ENCODE data around the gene ST6GALNAC1. TPM values are rescaled to one million over a fixed set of nuclear protein-coding genes. Genes with fewer than 3 reads are reported as not detected.

Gene ST6GALNAC1
- total and polyA plus RNA-seq, 4 donors, result 0.16 to 2.1 (median 0.21) TPM; not detected in 1

DNA sequence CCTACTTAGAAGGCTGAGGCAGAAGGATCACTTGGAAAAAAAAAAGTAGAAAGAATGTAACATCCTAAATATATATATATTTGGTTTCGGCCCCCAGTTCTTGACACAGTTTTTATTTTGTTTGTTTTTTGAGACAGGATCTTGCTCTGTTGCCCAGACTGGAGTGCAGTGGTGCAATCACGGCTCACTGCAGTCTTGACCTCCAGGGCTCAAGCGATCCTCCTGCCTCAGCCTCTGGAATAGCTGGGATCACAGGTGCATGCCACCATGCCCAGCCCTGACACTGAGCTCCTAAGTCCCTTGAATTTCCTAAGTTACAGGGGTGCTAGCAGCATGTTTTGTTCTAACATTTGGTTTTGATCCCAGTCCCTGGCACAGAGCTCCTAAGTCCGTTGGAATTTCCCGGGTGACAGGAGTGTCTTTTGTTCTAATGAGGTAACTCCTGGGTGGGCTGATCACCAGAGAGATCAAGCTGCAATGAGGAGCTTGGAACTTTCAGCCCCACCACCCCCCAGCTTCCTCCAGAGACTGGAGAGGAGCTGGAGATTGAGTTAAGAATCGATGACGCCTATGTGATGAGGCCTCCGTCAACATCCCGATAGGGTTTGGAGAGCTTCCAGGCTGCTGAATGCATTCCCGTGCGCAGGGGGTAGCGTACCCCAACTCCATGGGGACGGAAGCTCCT, 47.2 kb upstream of the ST6GALNAC1 start:
- no peak for DNase-seq (ENCODE audit: low spot score)
- Histone ChIP-seq H3K9ac (ENCODE audit: low read depth in 1 of 2, low read length in 2 of 2) (no peak overlapping the region), H3K27ac (ENCODE audit: low read depth in 1 of 2, low read length in 2 of 2) (no peak overlapping the region), H3K9me3 (ENCODE audit: control insufficient read depth in 4 of 4, low read length in 3 of 4) (no peaks in the 10 kb centered on the region), H3K36me3 (ENCODE audit: control insufficient read depth in 4 of 4, insufficient read depth in 3 of 4, low read depth in 1 of 4, low read length in 3 of 4) (no peaks in the 10 kb centered on the region), H3K4me1 (ENCODE audit: control insufficient read depth in 4 of 4, insufficient read depth in 4 of 4, low read length in 3 of 4) (peaks cover 0 to 3% (median 0%) of the 10 kb centered on the region in 4 donors), H3K27me3 (ENCODE audit: control insufficient read depth in 4 of 4, insufficient read depth in 4 of 4, low read length in 3 of 4) (no peaks in the 10 kb centered on the region), H3K4me3 (ENCODE audit: low read depth in 1 of 3, low read length in 3 of 3) (no peak overlapping the region)
- WGBS, result 88% methylated on average over 13 of the region's 13 CpGs
- TF ChIP-seq NR2F2 (IDR thresholded peaks at IDR 0.05), result no peak
- TF ChIP-seq REST (IDR thresholded peaks at IDR 0.05), result no peak
- no peak for TF ChIP-seq EGR1 (IDR thresholded peaks at IDR 0.05; ENCODE audit: low read depth in 2 of 2)
- TF ChIP-seq HNF4G (IDR thresholded peaks at IDR 0.05), result no peak
- TF ChIP-seq HNF4A (conservative IDR thresholded peaks at IDR 0.05), result no peak
- TF ChIP-seq, protein P1, sequence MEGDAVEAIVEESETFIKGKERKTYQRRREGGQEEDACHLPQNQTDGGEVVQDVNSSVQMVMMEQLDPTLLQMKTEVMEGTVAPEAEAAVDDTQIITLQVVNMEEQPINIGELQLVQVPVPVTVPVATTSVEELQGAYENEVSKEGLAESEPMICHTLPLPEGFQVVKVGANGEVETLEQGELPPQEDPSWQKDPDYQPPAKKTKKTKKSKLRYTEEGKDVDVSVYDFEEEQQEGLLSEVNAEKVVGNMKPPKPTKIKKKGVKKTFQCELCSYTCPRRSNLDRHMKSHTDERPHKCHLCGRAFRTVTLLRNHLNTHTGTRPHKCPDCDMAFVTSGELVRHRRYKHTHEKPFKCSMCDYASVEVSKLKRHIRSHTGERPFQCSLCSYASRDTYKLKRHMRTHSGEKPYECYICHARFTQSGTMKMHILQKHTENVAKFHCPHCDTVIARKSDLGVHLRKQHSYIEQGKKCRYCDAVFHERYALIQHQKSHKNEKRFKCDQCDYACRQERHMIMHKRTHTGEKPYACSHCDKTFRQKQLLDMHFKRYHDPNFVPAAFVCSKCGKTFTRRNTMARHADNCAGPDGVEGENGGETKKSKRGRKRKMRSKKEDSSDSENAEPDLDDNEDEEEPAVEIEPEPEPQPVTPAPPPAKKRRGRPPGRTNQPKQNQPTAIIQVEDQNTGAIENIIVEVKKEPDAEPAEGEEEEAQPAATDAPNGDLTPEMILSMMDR (IDR thresholded peaks at IDR 0.05; ENCODE audit: low read depth, low read length, missing input control), result no peak
- TF ChIP-seq GABPA (IDR thresholded peaks at IDR 0.05 in 1 of 2, conservative IDR thresholded peaks at IDR 0.05 in 1 of 2), result no peak
- TF ChIP-seq, protein P2, sequence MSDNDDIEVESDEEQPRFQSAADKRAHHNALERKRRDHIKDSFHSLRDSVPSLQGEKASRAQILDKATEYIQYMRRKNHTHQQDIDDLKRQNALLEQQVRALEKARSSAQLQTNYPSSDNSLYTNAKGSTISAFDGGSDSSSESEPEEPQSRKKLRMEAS (IDR thresholded peaks at IDR 0.05), result no peak
- TF ChIP-seq, protein P3, sequence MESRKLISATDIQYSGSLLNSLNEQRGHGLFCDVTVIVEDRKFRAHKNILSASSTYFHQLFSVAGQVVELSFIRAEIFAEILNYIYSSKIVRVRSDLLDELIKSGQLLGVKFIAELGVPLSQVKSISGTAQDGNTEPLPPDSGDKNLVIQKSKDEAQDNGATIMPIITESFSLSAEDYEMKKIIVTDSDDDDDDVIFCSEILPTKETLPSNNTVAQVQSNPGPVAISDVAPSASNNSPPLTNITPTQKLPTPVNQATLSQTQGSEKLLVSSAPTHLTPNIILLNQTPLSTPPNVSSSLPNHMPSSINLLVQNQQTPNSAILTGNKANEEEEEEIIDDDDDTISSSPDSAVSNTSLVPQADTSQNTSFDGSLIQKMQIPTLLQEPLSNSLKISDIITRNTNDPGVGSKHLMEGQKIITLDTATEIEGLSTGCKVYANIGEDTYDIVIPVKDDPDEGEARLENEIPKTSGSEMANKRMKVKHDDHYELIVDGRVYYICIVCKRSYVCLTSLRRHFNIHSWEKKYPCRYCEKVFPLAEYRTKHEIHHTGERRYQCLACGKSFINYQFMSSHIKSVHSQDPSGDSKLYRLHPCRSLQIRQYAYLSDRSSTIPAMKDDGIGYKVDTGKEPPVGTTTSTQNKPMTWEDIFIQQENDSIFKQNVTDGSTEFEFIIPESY (IDR thresholded peaks at IDR 0.05), result no peak
- TF ChIP-seq YY1 (IDR thresholded peaks at IDR 0.05), result no peak
- TF ChIP-seq RAD21 (IDR thresholded peaks at IDR 0.05), result no peak
- TF ChIP-seq SP1 (IDR thresholded peaks at IDR 0.05), result no peak
- TF ChIP-seq FOXA2 (IDR thresholded peaks at IDR 0.05), result no peak

- Histone ChIP-seq H3K9ac (ENCODE audit: low read depth in 1 of 2, low read length in 2 of 2) (no peak overlapping the region), H3K4me3 (ENCODE audit: low read depth in 1 of 3, low read length in 3 of 3) (no peak overlapping the region), H3K9me3 (ENCODE audit: control insufficient read depth in 4 of 4, low read length in 3 of 4) (no peaks in the 10 kb centered on the region), H3K36me3 (ENCODE audit: control insufficient read depth in 4 of 4, insufficient read depth in 3 of 4, low read depth in 1 of 4, low read length in 3 of 4) (no peaks in the 10 kb centered on the region), H3K4me1 (ENCODE audit: control insufficient read depth in 4 of 4, insufficient read depth in 4 of 4, low read length in 3 of 4) (no peaks in the 10 kb centered on the region), H3K27me3 (ENCODE audit: control insufficient read depth in 4 of 4, insufficient read depth in 4 of 4, low read length in 3 of 4) (no peaks in the 10 kb centered on the region), H3K27ac (ENCODE audit: low read depth in 1 of 2, low read length in 2 of 2) (no peak overlapping the region)
- 93% methylated on average over 11 of the region's 11 CpGs for WGBS
- no peak for DNase-seq (ENCODE audit: low spot score)
- no peak for TF ChIP-seq HNF4G (IDR thresholded peaks at IDR 0.05)
- no peak for TF ChIP-seq JUND (IDR thresholded peaks at IDR 0.05)
- TF ChIP-seq, protein P3 (IDR thresholded peaks at IDR 0.05), result no peak
- no peak for TF ChIP-seq FOXA2 (IDR thresholded peaks at IDR 0.05)
- TF ChIP-seq, protein P2 (IDR thresholded peaks at IDR 0.05), result no peak
- no peak for TF ChIP-seq SP1 (IDR thresholded peaks at IDR 0.05)
- TF ChIP-seq RXRA (IDR thresholded peaks at IDR 0.05), result no peak
- TF ChIP-seq, protein P1 (IDR thresholded peaks at IDR 0.05; ENCODE audit: low read depth, low read length, missing input control), result no peak
- TF ChIP-seq HNF4A (conservative IDR thresholded peaks at IDR 0.05), result no peak
- no peak for TF ChIP-seq RAD21 (IDR thresholded peaks at IDR 0.05)
- TF ChIP-seq NR2F2 (IDR thresholded peaks at IDR 0.05), result no peak
- no peak for TF ChIP-seq GABPA (IDR thresholded peaks at IDR 0.05 in 1 of 2, conservative IDR thresholded peaks at IDR 0.05 in 1 of 2)
- TF ChIP-seq FOXA1 (IDR thresholded peaks at IDR 0.05), result no peak
- no peak for TF ChIP-seq TAF1 (conservative IDR thresholded peaks at IDR 0.05)
- no peak for TF ChIP-seq EGR1 (IDR thresholded peaks at IDR 0.05; ENCODE audit: low read depth in 2 of 2)
- TF ChIP-seq ATF3 (IDR thresholded peaks at IDR 0.05), result no peak
These were observed 46.3 kb upstream of the ST6GALNAC1 start for GRCh38 chr17:76689859-76690258.
